Ishikawa (cell line): ENCODE measurements around the gene LSM10.

ENCODE experiments used
- CEBPB ChIP-seq: IDR thresholded peaks from 2 replicates; pipeline ENCODE4 v1.6.1; 2012
- CREB1 ChIP-seq: IDR thresholded peaks from 2 replicates; pipeline ENCODE4 v1.6.1; 2012; ENCODE audit warnings: low read depth
- EGR1 ChIP-seq: IDR thresholded peaks from 2 replicates; pipeline ENCODE4 v1.6.1; 2012
- EP300 ChIP-seq: IDR thresholded peaks from 2 replicates; pipeline ENCODE4 v1.6.1; 2012; ENCODE audit warnings: borderline replicate concordance
- FOXM1 ChIP-seq: IDR thresholded peaks from 2 replicates; pipeline ENCODE4 v1.6.1; 2012; ENCODE audit warnings: low read depth, borderline replicate concordance
- MAX ChIP-seq: IDR thresholded peaks from 2 replicates; pipeline ENCODE4 v1.6.1; 2012
- NFIC ChIP-seq: IDR thresholded peaks from 2 replicates; pipeline ENCODE4 v1.6.1; 2012
- RAD21 ChIP-seq: IDR thresholded peaks from 2 replicates; pipeline ENCODE4 v1.6.1; 2012; ENCODE audit warnings: low read depth
- REST ChIP-seq: IDR thresholded peaks from 2 replicates; pipeline ENCODE4 v1.6.1; 2012; ENCODE audit warnings: low read depth, mild to moderate bottlenecking
- TAF1 ChIP-seq: IDR thresholded peaks from 2 replicates; pipeline ENCODE4 v1.6.1; 2012; ENCODE audit warnings: low read depth, mild to moderate bottlenecking
- TCF12 ChIP-seq: IDR thresholded peaks from 2 replicates; pipeline ENCODE4 v1.6.1; 2012; ENCODE audit warnings: low read depth
- TEAD4 ChIP-seq: IDR thresholded peaks from 2 replicates; pipeline ENCODE4 v1.6.1; 2012
- USF1 ChIP-seq: IDR thresholded peaks from 2 replicates; pipeline ENCODE4 v1.6.1; 2012
- YY1 ChIP-seq: IDR thresholded peaks from 2 replicates; pipeline ENCODE4 v1.6.1; 2012; ENCODE audit warnings: low read depth
- ZBTB7A ChIP-seq: IDR thresholded peaks from 2 replicates; pipeline ENCODE4 v1.6.1; 2012; ENCODE audit warnings: low read depth

Gene LSM10

GRCh38 chr1:36352910-36353878 lies 44.5 kb downstream of the LSM10 start:
- no peak for TF ChIP-seq FOXM1
- no peak for TF ChIP-seq EP300
- TF ChIP-seq TCF12: no peak
- TF ChIP-seq EGR1: no peak
- TF ChIP-seq TAF1: no peak
- no peak for TF ChIP-seq REST

GRCh38 chr1:36352125-36352909 lies 45.4 kb downstream of the LSM10 start:
- TF ChIP-seq TEAD4: no peak
- no peak for TF ChIP-seq CEBPB
- no peak for TF ChIP-seq MAX
- no peak for TF ChIP-seq TAF1
- no peak for TF ChIP-seq EGR1
- TF ChIP-seq YY1: no peak
- TF ChIP-seq ZBTB7A: no peak
- TF ChIP-seq USF1: no peak
- TF ChIP-seq CREB1: no peak
- no peak for TF ChIP-seq EP300
- no peak for TF ChIP-seq FOXM1
- TF ChIP-seq REST: no peak
- no peak for TF ChIP-seq TCF12
- no peak for TF ChIP-seq RAD21
- no peak for TF ChIP-seq NFIC

GRCh38 chr1:36351227-36351977 lies 46.3 kb downstream of the LSM10 start:
- TF ChIP-seq YY1: no peak
- TF ChIP-seq CEBPB: no peak
- TF ChIP-seq MAX: no peak
- TF ChIP-seq TEAD4: no peak
- no peak for TF ChIP-seq RAD21
- no peak for TF ChIP-seq ZBTB7A
- no peak for TF ChIP-seq REST
- TF ChIP-seq EGR1: no peak
- TF ChIP-seq TCF12: no peak
- TF ChIP-seq NFIC: no peak
- TF ChIP-seq TAF1: no peak
- TF ChIP-seq FOXM1: no peak
- TF ChIP-seq USF1: no peak
- no peak for TF ChIP-seq CREB1
- no peak for TF ChIP-seq EP300
